GM19324 (cell line): Measurements from ENCODE around the gene ZNF579.
A peak's percentile ranks its signal among the peaks of the same experiment; 100 is the strongest.

ENCODE experiments used
- ATAC-seq: cut with Tn5 transposase; IDR thresholded peaks from one replicate; pipeline ENCODE4 v1.9.1; 2021; ENCODE audit warnings: mild to moderate bottlenecking, moderate library complexity; ENCODE audit not compliant: unreplicated experiment, low FRiP score

The ZNF579 gene, protein sequence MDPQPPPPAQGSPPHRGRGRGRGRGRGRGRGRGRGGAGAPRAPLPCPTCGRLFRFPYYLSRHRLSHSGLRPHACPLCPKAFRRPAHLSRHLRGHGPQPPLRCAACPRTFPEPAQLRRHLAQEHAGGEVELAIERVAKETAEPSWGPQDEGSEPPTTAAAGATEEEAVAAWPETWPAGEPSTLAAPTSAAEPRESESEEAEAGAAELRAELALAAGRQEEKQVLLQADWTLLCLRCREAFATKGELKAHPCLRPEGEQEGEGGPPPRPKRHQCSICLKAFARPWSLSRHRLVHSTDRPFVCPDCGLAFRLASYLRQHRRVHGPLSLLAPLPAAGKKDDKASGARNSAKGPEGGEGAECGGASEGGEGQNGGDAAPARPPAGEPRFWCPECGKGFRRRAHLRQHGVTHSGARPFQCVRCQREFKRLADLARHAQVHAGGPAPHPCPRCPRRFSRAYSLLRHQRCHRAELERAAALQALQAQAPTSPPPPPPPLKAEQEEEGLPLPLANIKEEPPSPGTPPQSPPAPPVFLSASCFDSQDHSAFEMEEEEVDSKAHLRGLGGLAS

DNA sequence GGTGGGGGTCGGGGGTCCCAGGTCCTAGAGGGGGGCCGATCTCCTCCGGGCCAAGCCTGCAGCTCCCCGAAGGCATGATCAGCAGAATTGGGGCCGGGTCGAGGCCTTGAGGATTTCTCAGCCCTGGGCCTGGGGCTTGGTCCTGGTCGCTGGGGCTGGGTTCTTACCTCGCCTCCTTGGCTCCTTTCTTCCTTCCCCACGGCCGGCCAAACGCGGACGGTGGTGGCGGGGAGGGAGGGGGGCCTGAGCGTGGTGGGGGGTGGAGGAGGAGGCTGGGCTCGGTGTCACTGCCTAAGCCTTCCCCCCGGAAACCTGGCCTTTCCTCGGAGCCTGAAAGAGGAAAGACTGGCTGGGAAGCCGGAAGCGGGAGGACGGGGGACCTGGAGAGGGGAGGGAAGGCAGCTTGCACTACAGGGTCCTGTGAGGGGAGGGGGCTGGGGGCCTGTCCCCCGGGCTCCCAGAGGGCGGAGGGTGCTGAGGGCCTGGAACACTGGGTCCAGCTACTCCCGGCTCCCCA, at the start of gene ZNF579:
Gene ZNF579 (minus strand): TSS at position 221 of the 517 bp plus-strand sequence. CDS start 1,209 bp downstream, outside the sequence.
- ATAC-seq, result no peak

DNA sequence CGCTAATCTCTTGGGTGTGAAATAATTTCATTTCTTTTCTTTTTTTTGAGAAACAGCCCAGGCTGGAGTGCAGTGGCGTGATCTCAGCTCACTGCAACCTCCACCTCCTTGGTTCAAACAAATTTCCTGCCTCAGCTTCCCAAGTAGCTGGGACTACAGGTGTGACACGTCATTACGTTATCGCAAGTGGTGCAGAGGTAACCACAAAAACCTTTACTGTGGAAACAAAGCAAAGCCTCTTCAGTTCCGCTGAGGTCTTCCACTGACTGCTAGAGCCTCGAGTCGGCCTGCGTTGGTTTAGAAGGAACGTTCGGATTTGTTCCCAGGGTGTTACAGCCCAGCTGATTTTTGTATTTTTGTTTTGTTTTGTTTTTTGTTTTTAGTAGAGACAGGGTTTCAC, 45.7 kb upstream of the ZNF579 start:
- ATAC-seq, result no peak

DNA sequence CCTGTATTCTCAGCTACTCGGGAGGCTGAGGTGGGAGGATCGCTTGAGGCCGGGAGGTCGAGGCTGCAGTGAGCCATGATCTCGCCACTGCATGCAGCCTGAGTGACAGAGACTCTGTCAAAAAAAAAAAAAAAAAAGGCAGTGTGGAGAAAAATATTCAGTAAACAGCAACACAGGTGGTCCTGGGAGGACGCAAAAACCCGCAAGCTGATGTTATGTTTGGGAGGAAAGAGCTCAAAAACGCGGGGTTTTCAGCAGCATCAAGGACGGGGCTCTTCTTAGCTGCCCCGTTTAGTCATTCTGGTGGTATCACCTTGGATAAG, 44.3 kb upstream of the ZNF579 start:
- no peak for ATAC-seq

DNA sequence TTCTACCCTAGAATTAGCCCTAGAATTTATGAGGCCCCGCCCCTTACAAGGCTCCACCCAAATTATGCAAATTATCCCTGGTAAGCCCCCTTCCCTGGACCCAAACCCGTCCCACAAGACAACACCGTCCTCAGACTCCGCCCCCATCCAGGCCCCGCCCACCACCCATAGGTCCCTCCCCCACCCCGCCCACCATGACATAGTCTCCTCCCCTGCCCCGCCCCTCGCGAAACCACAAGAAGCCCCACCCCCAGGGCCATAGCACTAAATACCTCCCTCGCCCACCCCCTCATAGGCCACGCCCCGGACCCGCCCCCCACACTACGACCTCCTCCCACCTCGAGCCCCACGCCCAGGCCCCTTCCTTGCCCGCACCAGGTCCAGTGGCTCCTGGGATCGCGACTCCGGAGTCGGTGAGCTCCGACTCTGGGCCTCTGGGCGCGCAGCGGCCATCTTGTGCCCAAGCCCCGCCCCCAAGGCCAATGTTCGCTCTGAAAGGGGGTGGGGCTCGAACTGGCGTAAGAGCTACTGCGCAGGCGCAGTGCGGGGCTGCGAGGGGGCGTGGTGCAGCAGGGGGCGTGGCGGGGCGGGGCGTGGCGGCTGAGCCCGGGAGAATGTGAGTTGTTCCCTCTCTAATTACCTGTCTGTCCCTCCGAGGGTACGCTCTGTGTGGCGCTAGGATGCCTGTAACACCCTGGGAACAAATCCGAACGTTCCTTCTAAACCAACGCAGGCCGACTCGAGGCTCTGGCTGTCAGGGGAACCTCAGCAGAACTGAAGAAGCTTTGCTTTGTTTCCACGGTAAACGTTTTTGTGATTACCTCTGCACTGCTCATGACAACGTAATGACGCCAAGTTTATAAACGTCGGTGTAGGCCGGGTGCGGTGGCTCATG, 43.7 kb upstream of the ZNF579 start, which contains the start of gene ZNF784:
Gene ZNF784 (minus strand): TSS at position 458 of the 895 bp plus-strand sequence. CDS start 5 bp downstream, at position 453.
- ATAC-seq, result peak; percentile 74

DNA sequence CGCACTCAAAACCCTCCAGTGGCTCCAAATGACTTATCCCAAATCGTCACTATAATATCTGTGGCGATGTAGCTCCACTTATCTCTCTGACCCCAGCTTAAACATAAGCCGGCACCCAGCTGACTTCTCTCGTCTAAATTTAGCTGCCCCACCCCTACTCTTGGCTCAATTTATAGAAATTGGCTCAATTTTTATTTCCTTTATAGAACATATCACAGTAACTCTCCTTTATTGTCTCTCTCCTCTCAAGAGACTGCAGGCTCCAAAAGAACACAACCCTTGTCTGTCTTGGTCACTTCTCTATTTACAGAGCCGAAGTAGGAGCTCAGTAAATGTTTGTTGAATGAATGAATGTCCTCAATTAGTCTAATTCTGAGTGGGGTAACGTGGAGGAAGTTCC, 42.9 kb upstream of the ZNF579 start:
- no peak for ATAC-seq

DNA sequence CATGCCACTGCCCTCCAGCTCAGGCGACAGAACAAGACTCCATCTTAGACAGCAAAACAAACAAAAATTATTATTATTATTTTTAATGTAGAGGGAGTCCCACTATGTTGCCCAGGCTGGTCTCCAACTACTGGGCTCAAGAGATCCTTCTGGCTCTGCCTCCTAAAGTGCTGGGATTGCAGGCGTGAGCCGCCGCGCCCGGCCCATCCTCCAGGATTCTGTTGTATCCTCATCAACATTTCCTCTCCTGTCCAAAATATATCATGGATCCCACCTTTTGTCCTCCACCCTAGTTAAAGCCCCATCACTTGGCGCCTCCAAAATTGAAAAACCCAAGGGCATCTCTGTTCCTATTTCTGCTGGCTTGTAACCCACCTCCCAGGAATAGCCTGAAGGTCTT, 42.5 kb upstream of the ZNF579 start:
- ATAC-seq, result no peak

DNA sequence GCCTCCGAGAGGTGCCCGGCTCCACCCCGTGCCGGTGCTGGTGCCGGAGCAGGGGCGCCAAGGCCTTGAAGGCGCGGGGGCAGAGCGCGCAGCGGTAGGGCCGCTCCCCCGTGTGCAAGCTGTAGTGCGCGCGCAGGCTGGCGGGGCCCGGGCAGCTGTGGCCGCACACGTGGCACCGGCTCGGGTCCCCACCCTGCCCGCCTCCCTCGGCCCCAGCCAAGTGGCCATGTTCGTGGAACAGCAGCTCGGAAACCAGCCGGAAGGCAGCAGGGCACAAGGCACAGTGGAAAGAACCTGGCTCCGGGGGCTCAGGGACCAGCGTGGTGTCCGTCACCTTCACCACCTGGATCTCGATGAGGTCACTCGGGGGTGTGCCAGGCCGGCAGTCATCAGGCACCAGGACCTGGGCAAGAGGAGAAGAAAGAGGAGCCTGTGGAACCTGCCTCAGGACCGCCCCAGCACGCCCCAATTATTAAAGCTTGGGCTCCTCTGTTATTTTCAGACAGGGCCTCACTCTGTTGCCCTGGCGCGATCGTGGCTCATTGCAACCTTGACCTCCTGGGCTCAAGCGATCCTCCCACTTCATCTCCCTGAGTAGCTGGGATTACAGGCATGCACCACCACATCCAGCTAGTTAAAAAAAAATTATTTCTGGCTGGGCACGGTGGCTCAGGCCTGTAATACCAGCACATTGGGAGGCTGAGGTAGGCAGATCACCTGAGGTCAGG, 41.8 kb upstream of the ZNF579 start:
- ATAC-seq, result no peak

DNA sequence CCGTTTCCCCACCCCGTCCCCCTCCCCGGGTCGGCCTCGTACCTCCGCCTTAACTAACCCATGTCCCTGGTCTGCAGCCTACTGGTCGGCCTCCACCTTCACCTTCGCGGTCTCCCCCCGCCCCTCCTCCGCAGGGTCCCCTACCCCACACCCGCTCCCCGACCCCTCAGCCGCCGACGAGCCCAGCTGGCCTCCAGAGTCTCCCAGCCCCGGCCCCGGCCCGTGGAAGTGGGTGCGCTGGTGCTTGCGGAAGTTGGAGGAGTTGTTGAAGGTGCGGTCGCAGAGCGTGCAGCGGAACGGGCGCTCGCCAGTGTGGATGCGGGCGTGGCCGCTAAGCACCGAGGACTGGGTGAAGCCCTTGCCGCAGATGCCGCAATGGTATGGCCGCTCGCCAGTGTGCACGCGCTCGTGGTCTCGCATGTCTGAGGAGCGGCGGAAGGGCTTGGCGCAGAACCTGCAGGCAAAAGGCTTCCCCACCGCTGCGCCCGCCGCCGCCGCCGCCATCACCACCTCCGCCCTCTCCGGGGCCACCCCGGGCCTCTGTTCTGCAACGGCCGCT, 41.1 kb upstream of the ZNF579 start:
- no peak for ATAC-seq

DNA sequence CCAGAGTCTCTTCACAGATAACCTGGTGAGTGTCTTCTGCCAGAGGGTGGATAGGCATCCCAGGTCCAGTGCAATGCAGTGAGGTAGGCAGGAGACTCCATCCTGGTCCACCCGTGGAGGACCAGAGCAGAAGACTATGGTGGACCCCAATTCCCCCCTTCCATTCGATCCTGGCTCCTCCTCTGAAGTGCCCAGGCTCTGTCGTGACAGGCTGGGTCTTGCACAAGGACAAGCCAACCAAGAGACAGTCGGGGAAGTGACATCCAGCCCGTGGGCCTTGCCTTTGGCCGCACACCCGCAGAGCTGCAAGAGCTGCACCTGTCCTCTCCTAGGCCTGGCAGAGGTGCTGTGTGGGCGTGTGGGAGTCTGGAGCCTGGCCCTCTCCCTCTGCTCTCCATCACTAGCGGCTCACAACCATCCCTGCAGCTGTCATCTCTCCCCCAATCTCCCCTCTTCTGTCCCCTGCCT, 40.6 kb upstream of the ZNF579 start:
- no peak for ATAC-seq

DNA sequence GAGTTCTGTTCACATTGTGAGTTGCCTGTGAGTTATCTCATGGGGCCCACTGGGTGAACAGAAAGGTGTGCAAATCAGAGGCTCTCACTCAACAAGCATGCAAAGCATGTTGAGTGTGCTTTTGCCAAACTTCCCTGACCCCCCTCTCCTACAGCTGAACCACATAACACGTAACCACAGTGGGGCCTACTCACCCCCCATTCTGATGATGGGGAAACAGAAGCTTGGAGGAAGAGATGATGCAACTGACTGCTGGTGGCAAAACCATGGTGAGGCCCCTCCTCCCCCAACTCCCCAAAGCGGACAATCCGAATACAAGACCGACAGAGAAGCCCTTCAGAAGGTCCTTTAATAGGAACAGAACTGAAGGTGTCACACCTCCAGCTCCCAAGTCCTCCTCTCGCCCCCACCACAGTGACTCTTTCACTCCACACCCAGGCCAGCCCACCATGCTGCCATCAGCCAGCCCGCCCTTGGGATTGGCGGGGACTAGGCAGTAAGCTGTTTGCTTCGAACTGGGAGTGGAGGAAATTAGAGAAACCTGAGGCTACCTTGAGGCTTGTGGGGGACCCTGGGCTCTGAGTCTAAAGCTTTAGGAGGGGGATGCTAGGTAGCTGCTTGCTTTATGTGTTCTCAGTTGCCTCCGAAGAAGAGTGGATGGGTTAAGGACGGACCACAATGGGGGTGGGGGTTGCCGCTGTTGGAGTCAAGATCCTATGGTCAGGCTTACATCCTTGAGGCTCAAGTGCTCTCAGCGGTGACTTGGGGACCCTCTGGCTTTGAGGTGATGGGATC, 40.0 kb upstream of the ZNF579 start:
- ATAC-seq, result no peak

DNA sequence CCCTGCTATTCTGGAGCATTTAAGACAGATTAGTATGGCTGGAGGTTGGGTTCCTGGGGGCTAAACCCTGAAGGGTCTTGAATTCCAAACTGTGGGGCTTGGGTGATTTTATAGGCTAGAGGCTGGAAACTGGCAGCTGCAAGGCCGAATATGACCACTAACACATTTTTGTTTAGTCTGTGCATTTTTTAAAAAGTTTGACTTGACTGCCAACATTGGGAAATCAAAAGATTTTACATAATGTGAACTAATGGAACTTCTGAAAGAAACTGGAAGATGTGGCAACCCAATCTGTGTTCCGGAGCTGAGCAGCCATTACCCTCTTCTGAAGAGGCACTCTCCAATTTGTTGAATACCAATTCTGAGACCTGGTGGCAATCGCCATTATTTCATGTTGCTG, 38.6 kb upstream of the ZNF579 start:
- ATAC-seq, result no peak

DNA sequence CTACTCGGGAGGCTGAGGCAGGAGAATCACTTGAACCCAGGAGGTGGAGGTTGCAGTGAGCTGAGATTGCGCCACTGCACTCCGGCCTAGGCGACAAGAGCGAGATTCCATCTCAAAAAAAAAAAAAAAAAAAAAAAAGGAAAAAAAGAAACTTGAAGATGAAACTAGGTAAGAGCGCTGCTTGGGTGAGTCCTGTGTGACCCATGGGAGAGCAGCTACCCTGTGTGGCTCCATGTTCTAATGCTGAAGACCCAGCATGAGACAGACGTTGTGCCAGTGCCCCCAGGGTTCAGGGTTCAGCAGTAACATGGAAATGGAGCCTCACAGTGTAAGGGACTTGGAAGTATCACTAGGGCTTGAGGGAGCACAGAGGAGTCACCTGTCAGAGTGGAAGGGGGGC, 37.8 kb upstream of the ZNF579 start:
- ATAC-seq, result no peak

DNA sequence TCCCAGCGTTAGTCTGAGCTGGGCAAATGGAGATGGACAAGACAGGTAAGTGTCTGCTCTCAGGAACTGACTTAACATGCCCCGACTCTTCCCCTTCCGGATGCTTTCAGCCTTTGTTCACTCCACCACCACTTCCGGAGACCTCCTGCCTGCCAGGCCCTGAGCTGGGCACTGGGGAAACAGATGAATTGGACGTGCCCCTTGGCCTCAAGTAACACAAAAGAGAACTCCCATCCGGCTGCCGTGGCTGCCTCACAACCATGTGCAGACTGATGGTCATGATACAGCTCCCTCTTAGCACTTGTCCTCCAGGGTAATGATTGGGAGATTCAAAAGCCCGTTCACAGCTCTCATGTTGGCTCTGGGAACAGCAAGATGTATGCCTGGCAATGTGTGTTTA, 36.8 kb upstream of the ZNF579 start:
- no peak for ATAC-seq

DNA sequence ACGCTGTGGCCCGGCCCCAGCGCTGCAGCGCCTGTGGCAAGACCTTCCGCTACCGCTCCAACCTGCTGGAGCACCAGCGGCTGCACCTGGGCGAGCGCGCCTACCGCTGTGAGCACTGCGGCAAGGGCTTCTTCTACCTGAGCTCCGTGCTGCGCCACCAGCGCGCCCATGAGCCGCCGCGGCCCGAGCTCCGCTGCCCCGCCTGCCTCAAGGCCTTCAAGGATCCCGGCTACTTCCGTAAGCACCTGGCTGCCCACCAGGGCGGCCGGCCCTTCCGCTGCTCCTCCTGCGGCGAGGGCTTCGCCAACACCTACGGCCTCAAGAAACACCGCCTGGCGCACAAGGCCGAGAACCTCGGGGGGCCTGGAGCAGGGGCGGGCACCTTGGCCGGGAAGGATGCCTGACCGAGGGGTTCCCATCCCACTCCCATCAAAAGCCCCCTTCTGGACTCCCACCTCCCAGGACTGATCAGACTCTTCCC, 35.8 kb upstream of the ZNF579 start:
- ATAC-seq, result no peak

DNA sequence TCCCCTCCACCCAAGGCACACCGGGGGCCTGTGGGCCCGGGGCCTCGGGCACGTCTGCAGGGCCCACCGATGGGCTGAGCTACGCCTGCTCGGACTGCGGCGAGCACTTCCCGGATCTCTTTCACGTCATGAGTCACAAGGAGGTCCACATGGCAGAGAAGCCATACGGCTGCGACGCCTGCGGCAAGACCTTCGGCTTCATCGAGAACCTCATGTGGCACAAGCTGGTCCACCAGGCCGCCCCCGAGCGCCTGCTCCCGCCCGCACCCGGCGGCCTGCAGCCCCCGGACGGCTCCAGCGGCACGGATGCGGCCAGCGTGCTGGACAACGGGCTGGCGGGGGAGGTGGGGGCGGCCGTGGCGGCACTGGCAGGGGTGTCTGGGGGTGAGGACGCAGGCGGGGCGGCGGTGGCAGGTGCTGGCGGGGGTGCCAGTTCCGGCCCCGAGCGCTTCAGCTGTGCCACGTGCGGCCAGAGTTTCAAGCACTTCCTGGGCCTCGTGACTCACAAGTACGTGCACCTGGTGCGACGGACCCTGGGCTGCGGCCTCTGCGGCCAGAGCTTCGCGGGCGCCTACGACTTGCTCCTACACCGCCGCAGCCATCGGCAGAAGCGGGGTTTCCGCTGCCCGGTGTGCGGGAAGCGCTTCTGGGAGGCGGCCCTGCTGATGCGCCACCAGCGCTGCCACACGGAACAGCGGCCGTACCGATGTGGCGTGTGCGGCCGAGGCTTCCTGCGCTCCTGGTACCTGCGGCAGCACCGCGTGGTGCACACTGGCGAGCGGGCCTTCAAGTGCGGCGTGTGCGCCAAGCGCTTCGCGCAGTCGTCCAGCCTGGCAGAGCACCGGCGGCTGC, 35.1 kb upstream of the ZNF579 start:
- ATAC-seq, result no peak

DNA sequence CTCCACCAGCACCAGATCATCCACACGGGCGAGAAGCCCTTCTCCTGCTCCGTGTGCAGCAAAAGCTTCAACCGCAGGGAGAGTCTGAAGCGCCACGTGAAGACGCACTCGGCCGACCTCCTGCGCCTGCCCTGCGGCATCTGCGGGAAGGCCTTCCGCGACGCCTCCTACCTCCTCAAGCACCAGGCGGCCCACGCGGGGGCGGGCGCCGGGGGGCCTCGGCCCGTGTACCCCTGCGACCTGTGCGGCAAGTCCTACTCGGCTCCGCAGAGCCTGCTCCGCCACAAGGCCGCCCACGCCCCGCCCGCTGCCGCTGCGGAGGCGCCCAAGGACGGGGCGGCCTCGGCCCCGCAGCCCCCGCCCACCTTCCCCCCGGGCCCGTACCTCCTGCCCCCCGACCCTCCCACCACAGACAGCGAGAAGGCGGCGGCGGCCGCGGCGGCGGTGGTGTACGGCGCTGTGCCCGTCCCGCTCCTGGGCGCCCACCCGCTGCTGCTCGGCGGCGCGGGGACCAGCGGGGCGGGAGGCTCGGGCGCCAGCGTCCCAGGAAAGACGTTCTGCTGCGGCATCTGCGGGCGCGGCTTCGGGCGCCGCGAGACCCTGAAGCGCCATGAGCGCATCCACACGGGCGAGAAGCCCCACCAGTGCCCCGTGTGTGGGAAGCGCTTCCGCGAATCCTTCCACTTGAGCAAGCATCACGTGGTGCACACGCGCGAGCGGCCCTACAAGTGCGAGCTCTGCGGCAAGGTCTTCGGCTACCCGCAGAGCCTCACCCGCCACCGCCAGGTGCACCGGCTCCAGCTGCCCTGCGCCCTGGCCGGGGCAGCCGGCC, 34.3 kb upstream of the ZNF579 start:
- no peak for ATAC-seq
